UCSD-AML1 (cell line): ENCODE measurements around the gene PDZRN3.
"Not testable (repeated sequence)": the region's sequence is repeated elsewhere in the genome, so short reads cannot be mapped to it uniquely, and the experiment has no call there.

Experiments used
- DNase-seq: peaks from one replicate; lab custom pipeline; 2025; ENCODE audit not compliant: unreplicated experiment; lab: John Stamatoyannopoulos, UW

Gene PDZRN3

GRCh38 chr3:73465926-73466325, 158.8 kb downstream of the PDZRN3 start:
- DNase-seq = no peak

- not testable (repeated sequence) for DNase-seq
These were observed 160.6 kb downstream of the PDZRN3 start for GRCh38 chr3:73464126-73464525.

GRCh38 chr3:73461547-73461946, 163.2 kb downstream of the PDZRN3 start:
- no peak for DNase-seq

- no peak for DNase-seq
These were observed 165.0 kb downstream of the PDZRN3 start for GRCh38 chr3:73459711-73460110.

- DNase-seq = no peak
These were observed 171.1 kb downstream of the PDZRN3 start for GRCh38 chr3:73453666-73454065.

GRCh38 chr3:73452729-73453128, 172.0 kb downstream of the PDZRN3 start:
- no peak for DNase-seq

GRCh38 chr3:73451301-73451944, 173.3 kb downstream of the PDZRN3 start:
- DNase-seq = no peak

GRCh38 chr3:73449774-73450173, 175.0 kb downstream of the PDZRN3 start:
- DNase-seq = no peak

GRCh38 chr3:73448761-73449301, 175.9 kb downstream of the PDZRN3 start:
- DNase-seq = no peak

- no peak for DNase-seq
These were observed 176.7 kb downstream of the PDZRN3 start for GRCh38 chr3:73448041-73448440.

GRCh38 chr3:73447111-73447510, 177.6 kb downstream of the PDZRN3 start:
- DNase-seq = no peak

- DNase-seq = no peak
These were observed 178.2 kb downstream of the PDZRN3 start for GRCh38 chr3:73446467-73447110.

GRCh38 chr3:73442886-73443285, 181.9 kb downstream of the PDZRN3 start:
- no peak for DNase-seq

GRCh38 chr3:73442152-73442551, 182.6 kb downstream of the PDZRN3 start:
- no peak for DNase-seq

- no peak for DNase-seq
These were observed 186.9 kb downstream of the PDZRN3 start for GRCh38 chr3:73437828-73438227.

GRCh38 chr3:73435055-73435454, 189.7 kb downstream of the PDZRN3 start:
- DNase-seq = no peak

GRCh38 chr3:73433687-73434086, 191.1 kb downstream of the PDZRN3 start:
- no peak for DNase-seq

GRCh38 chr3:73433079-73433478, 191.7 kb downstream of the PDZRN3 start:
- no peak for DNase-seq

GRCh38 chr3:73432706-73433032, 192.1 kb downstream of the PDZRN3 start:
- no peak for DNase-seq

GRCh38 chr3:73432023-73432705, 192.6 kb downstream of the PDZRN3 start:
- no peak for DNase-seq

- no peak for DNase-seq
These were observed 193.4 kb downstream of the PDZRN3 start for GRCh38 chr3:73431183-73431900.
